GM23338 (cell line): ENCODE measurements around the gene SOX12. TPM values are rescaled to one million over a fixed set of nuclear protein-coding genes. Genes with fewer than 3 reads are reported as not detected.

Experiments
- ATAC-seq: fragments of 200-7000 bp; cut with Tn5 transposase; 3 replicates; pipeline ENCODE4 v1.9.1; 2020
- DNase-seq: peaks from one replicate; pipeline ENCODE4 v3.0.0-alpha.2; 2015; ENCODE audit warnings: low spot score
- H2AFZ ChIP-seq: fragments of 200-600 bp; sonication (generic); 2 replicates; pipeline ENCODE4 v1.8.0; 2016; ENCODE audit warnings: antibody characterized with exemption, mild to moderate bottlenecking, moderate library complexity
- H3F3A ChIP-seq: fragments of 200-600 bp; sonication (generic); replicated peaks from 2 replicates; pipeline ENCODE4 v1.8.0; 2017; ENCODE audit warnings: antibody characterized with exemption, mixed run types, low read depth
- H3K27ac ChIP-seq: fragments of 200-600 bp; sonication (generic); 2 replicates; pipeline ENCODE4 v1.6.1; 2016; ENCODE audit warnings: low read depth
- H3K27me3 ChIP-seq: fragments of 200-600 bp; sonication (generic); 2 replicates; pipeline ENCODE4 v1.8.0; 2016; ENCODE audit warnings: mild to moderate bottlenecking, mixed run types, moderate library complexity; ENCODE audit not compliant: insufficient read depth
- H3K36me3 ChIP-seq: fragments of 200-600 bp; sonication (generic); 2 replicates; pipeline ENCODE4 v1.8.0; 2016; ENCODE audit warnings: mild to moderate bottlenecking; ENCODE audit not compliant: insufficient read depth
- H3K4me1 ChIP-seq: fragments of 200-600 bp; sonication (generic); 2 replicates; pipeline ENCODE4 v1.8.0; 2016; ENCODE audit warnings: mild to moderate bottlenecking, moderate library complexity; ENCODE audit not compliant: insufficient read depth
- H3K4me2 ChIP-seq: fragments of 200-600 bp; sonication (generic); 2 replicates; pipeline ENCODE4 v1.7.1; 2017; ENCODE audit warnings: mixed run types
- H3K4me3 ChIP-seq: fragments of 200-600 bp; sonication (generic); 2 replicates; pipeline ENCODE4 v1.6.1; 2016; ENCODE audit warnings: mixed run types
- H3K79me2 ChIP-seq: fragments of 200-600 bp; sonication (generic); replicated peaks from 2 replicates; pipeline ENCODE4 v1.8.0; 2017; ENCODE audit warnings: mild to moderate bottlenecking; ENCODE audit not compliant: insufficient read depth
- H3K9me2 ChIP-seq: fragments of 200-600 bp; sonication (generic); 2 replicates; pipeline ENCODE4 v1.8.0; 2017; ENCODE audit not compliant: insufficient read depth
- H4K20me1 ChIP-seq: fragments of 200-600 bp; sonication (generic); replicated peaks from 2 replicates; pipeline ENCODE4 v1.8.0; 2017; ENCODE audit warnings: mild to moderate bottlenecking; ENCODE audit not compliant: insufficient read depth
- H3K27ac Mint-ChIP-seq: 2 replicates; pipeline ENCODE4 v1.8.0; 2020; ENCODE audit warnings: inconsistent platforms, mild to moderate bottlenecking, moderate library complexity, mixed read lengths
- H3K27me3 Mint-ChIP-seq: 3 replicates; pipeline ENCODE4 v1.8.0; 2022; ENCODE audit warnings: low read depth, mild to moderate bottlenecking, moderate library complexity, mixed read lengths, inconsistent platforms; ENCODE audit not compliant: insufficient read depth, poor library complexity
- H3K36me3 Mint-ChIP-seq: 3 replicates; pipeline ENCODE4 v1.8.0; 2021; ENCODE audit warnings: low read depth, mild to moderate bottlenecking, inconsistent platforms, moderate library complexity, mixed read lengths
- H3K4me1 Mint-ChIP-seq: 3 replicates; pipeline ENCODE4 v1.8.0; 2020; ENCODE audit warnings: mild to moderate bottlenecking, inconsistent platforms, mixed read lengths
- H3K4me3 Mint-ChIP-seq: 3 replicates; pipeline ENCODE4 v1.8.0; 2021; ENCODE audit warnings: moderate library complexity, mild to moderate bottlenecking, inconsistent platforms, mixed read lengths
- H3K9me3 Mint-ChIP-seq: 3 replicates; pipeline ENCODE4 v1.8.0; 2020; ENCODE audit warnings: moderate library complexity, mild to moderate bottlenecking, inconsistent platforms, mixed read lengths
- CREB1 ChIP-seq: fragments of 250-450 bp; sonication (Bioruptor Pico); IDR thresholded peaks from 2 replicates; pipeline ENCODE4 v1.5.0; 2020; ENCODE audit warnings: low read depth, mild to moderate bottlenecking, moderate library complexity
- ETS1 ChIP-seq: IDR thresholded peaks from 2 replicates; pipeline ENCODE4 v1.6.1; 2016; ENCODE audit warnings: antibody characterized with exemption
- EZH2 ChIP-seq: fragments of 200-600 bp; sonication (generic); IDR thresholded peaks from one replicate; pipeline ENCODE4 v1.8.0; 2017; ENCODE audit warnings: antibody characterized with exemption, mild to moderate bottlenecking, low read depth; ENCODE audit not compliant: unreplicated experiment
- EZH2phosphoT487 ChIP-seq: fragments of 200-600 bp; sonication (generic); IDR thresholded peaks from one replicate; pipeline ENCODE4 v1.8.1; 2018; ENCODE audit warnings: antibody characterized with exemption; ENCODE audit not compliant: unreplicated experiment
- JUNB ChIP-seq: IDR thresholded peaks from one replicate; pipeline ENCODE4 v1.6.1; 2016; ENCODE audit warnings: antibody characterized with exemption; ENCODE audit not compliant: unreplicated experiment
- NANOG ChIP-seq: IDR thresholded peaks from 2 replicates; pipeline ENCODE4 v1.6.1; 2016; ENCODE audit warnings: antibody characterized with exemption, borderline replicate concordance
- POLR2AphosphoS5 ChIP-seq: IDR thresholded peaks from 2 replicates; pipeline ENCODE4 v1.6.1; 2016; ENCODE audit warnings: antibody characterized with exemption, low read depth
- REST ChIP-seq: IDR thresholded peaks from one replicate; pipeline ENCODE4 v1.6.1; 2018; ENCODE audit warnings: antibody characterized with exemption; ENCODE audit not compliant: unreplicated experiment
- STAT1 ChIP-seq: IDR thresholded peaks from one replicate; pipeline ENCODE4 v1.6.1; 2016; ENCODE audit warnings: antibody characterized with exemption; ENCODE audit not compliant: unreplicated experiment
- ZNF114 ChIP-seq: fragments of 250-450 bp; sonication (Bioruptor Pico); IDR thresholded peaks from 2 replicates; pipeline ENCODE4 v1.5.0; 2020; ENCODE audit warnings: mild to moderate bottlenecking, moderate library complexity
- ZNF331 ChIP-seq: fragments of 250-450 bp; sonication (Bioruptor Pico); IDR thresholded peaks from 2 replicates; pipeline ENCODE4 v1.5.0; 2020; ENCODE audit warnings: low read depth, mild to moderate bottlenecking, moderate library complexity
- polyA plus RNA-seq: library from polyadenylated mRNA; unstranded; fragments of >200 nt; fragmentation: Nextera tagmentation; extraction: Ambion mirVana; gene quantifications from 2 replicates; pipeline ENCODE4 v1.2.1, GENCODE V29; 2016
- total RNA-seq: library from RNA; depleted of rRNA; stranded (reverse); fragments of >200 nt; shearing (Covaris generic); gene quantifications from 2 replicates; pipeline ENCODE4 v1.2.3, GENCODE V29; 2014
- TF ChIP-seq, protein P1 (sequence below), 2 experiments: fragments of 200-600 bp in 1 of 2; sonication (generic) in 1 of 2; conservative IDR thresholded peaks; 2 replicates each; pipeline versions ENCODE4 v1.5.1 to v1.6.1; 2016 to 2017; ENCODE audit warnings: antibody characterized with exemption in 2 of 2, low read depth in 2 of 2, mild to moderate bottlenecking in 2 of 2, moderate library complexity in 1 of 2

The SOX12 gene
- total and polyA plus RNA-seq, 2 experiments from 2014 or later, result 14.1 to 32.0 TPM

- H3K36me3 Mint-ChIP-seq, result peaks cover 2% of the 10 kb centered on the region; the same call in 1 of the 3 replicates
- ATAC-seq (peak; percentile 72), DNase-seq (peak; percentile 79)
- H3K27me3 Mint-ChIP-seq, result peaks cover 13% of the 10 kb centered on the region
- Histone ChIP-seq H3K79me2 (no peaks in the 10 kb centered on the region), H3K36me3 (no peaks in the 10 kb centered on the region), H3F3A (peaks cover 13% of the 10 kb centered on the region; the same call in 1 of the 2 replicates), H3K4me1 (peaks cover 15% of the 10 kb centered on the region), H3K4me3 (peak within 1 kb of the TSS; percentile 94), H2AFZ (peak within 1 kb of the TSS; percentile 95), H3K27ac (peak within 1 kb of the TSS; percentile 87), H3K27me3 (no peaks in the 10 kb centered on the region), H4K20me1 (no peaks in the 10 kb centered on the region), H3K9me2 (no peaks in the 10 kb centered on the region), H3K4me2 (peak within 1 kb of the TSS; percentile 97)
- H3K4me3 Mint-ChIP-seq, result peak within 1 kb of the TSS; percentile 88
- H3K9me3 Mint-ChIP-seq, result no peaks in the 10 kb centered on the region; the same call in 2 of the 3 replicates
- TF ChIP-seq ETS1 (no peak), STAT1 (no peak), EZH2 (no peak), JUNB (no peak), ZNF114 (CRISPR knock-in tag) (no peak), POLR2AphosphoS5 (no peak; the same call in none of the 2 replicates), NANOG (no peak), ZNF331 (CRISPR knock-in tag) (no peak)
- TF ChIP-seq, protein P1, sequence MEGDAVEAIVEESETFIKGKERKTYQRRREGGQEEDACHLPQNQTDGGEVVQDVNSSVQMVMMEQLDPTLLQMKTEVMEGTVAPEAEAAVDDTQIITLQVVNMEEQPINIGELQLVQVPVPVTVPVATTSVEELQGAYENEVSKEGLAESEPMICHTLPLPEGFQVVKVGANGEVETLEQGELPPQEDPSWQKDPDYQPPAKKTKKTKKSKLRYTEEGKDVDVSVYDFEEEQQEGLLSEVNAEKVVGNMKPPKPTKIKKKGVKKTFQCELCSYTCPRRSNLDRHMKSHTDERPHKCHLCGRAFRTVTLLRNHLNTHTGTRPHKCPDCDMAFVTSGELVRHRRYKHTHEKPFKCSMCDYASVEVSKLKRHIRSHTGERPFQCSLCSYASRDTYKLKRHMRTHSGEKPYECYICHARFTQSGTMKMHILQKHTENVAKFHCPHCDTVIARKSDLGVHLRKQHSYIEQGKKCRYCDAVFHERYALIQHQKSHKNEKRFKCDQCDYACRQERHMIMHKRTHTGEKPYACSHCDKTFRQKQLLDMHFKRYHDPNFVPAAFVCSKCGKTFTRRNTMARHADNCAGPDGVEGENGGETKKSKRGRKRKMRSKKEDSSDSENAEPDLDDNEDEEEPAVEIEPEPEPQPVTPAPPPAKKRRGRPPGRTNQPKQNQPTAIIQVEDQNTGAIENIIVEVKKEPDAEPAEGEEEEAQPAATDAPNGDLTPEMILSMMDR (conservative IDR thresholded peaks at IDR 0.05; ENCODE audit: low read depth in 2 of 2), result no peak
- H3K4me1 Mint-ChIP-seq, result peaks cover 16% of the 10 kb centered on the region
- peak within 1 kb of the TSS; percentile 92 for H3K27ac Mint-ChIP-seq
Measured at GRCh38 chr20:346640-347316, 21.4 kb downstream of the SOX12 start, which contains the start of gene NRSN2. Gene NRSN2, plus strand, starts transcription at chr20:347111. Its CDS starts 2,533 bp downstream, at chr20:349644.

DNA sequence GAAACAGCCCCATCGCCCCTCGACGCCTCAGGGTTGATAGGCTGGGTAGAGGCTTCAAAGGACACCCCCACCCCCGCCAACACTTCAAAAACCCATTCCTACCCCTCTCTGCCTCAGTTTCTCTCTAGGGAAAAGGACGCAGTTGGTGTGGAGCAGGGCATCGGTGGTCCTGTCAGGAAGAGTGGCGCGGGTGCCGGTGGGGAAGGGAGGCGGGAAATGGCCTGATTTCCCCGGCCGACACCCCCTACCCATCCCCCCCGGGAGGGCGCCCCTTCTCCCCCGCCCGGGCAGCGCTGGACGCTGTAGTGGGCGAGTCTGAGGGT is 21.9 kb downstream of the SOX12 start:
- Mint-ChIP-seq H3K27me3 (peaks cover 13% of the 10 kb centered on the region), H3K36me3 (peaks cover 2% of the 10 kb centered on the region; the same call in 1 of the 3 replicates), H3K4me3 (peak overlapping the region; percentile 88), H3K9me3 (no peaks in the 10 kb centered on the region; the same call in 2 of the 3 replicates), H3K27ac (no peak overlapping the region), H3K4me1 (peaks cover 16% of the 10 kb centered on the region)
- no peaks in the 10 kb centered on the region for H3K36me3 ChIP-seq
- H3K79me2 ChIP-seq, result no peaks in the 10 kb centered on the region
- peak overlapping the region; percentile 76 for H3K27ac ChIP-seq
- H3K4me2 ChIP-seq, result peak overlapping the region; percentile 97
- no peak for DNase-seq
- peaks cover 15% of the 10 kb centered on the region for H3K4me1 ChIP-seq
- peak overlapping the region; percentile 94 for H3K4me3 ChIP-seq
- H3K27me3 ChIP-seq, result no peaks in the 10 kb centered on the region
- peak; percentile 6; the same call in 2 of the 3 replicates for ATAC-seq
- no peaks in the 10 kb centered on the region for H3K9me2 ChIP-seq
- H3F3A ChIP-seq, result peaks cover 13% of the 10 kb centered on the region; the same call in 1 of the 2 replicates
- no peaks in the 10 kb centered on the region for H4K20me1 ChIP-seq
- peak overlapping the region; percentile 95 for H2AFZ ChIP-seq
- TF ChIP-seq CREB1 (CRISPR knock-in tag) (no peak), ETS1 (no peak), REST (no peak), ZNF114 (CRISPR knock-in tag) (no peak), POLR2AphosphoS5 (no peak; the same call in 1 of the 2 replicates), EZH2phosphoT487 (no peak)
